DOHH2 (cell line): ENCODE data around the gene RAB37.
A peak's percentile ranks its signal among the peaks of the same experiment; 100 is the strongest.

ENCODE experiments used
- H3F3A ChIP-seq: fragments of 200-600 bp; sonication (generic), shearing (Covaris generic); 2 replicates; pipeline ENCODE4 v1.6.0; 2016; ENCODE audit warnings: antibody characterized with exemption, mild to moderate bottlenecking; ENCODE audit not compliant: control insufficient read depth, insufficient read depth
- H3K27ac ChIP-seq: fragments of 200-600 bp; sonication (generic); 2 replicates; pipeline ENCODE4 v1.5.1; 2014; ENCODE audit warnings: low read depth, mild to moderate bottlenecking, low read length, moderate library complexity
- H3K27me3 ChIP-seq: fragments of 200-600 bp; sonication (generic); 2 replicates; pipeline ENCODE4 v1.6.1; 2014; ENCODE audit warnings: mild to moderate bottlenecking, low read length, mixed read lengths; ENCODE audit not compliant: control insufficient read depth
- H3K36me3 ChIP-seq: fragments of 200-600 bp; sonication (generic); 2 replicates; pipeline ENCODE4 v1.6.1; 2014; ENCODE audit warnings: mild to moderate bottlenecking, low read length, moderate library complexity, mixed read lengths; ENCODE audit not compliant: control insufficient read depth
- H3K4me1 ChIP-seq: fragments of 200-600 bp; sonication (generic); 2 replicates; pipeline ENCODE4 v1.6.1; 2014; ENCODE audit warnings: mild to moderate bottlenecking, low read length, mixed read lengths; ENCODE audit not compliant: control insufficient read depth
- H3K4me2 ChIP-seq: fragments of 200-600 bp; sonication (generic); 2 replicates; pipeline ENCODE4 v1.6.0; 2014; ENCODE audit warnings: mild to moderate bottlenecking, low read length, moderate library complexity
- H3K4me3 ChIP-seq: fragments of 200-600 bp; sonication (generic); 2 replicates; pipeline ENCODE4 v1.5.1; 2014; ENCODE audit warnings: mild to moderate bottlenecking, low read length, mixed read lengths
- H3K79me2 ChIP-seq: fragments of 200-600 bp; sonication (generic); 2 replicates; pipeline ENCODE4 v1.6.1; 2014; ENCODE audit warnings: mild to moderate bottlenecking, low read length, mixed read lengths; ENCODE audit not compliant: control insufficient read depth
- H3K9me2 ChIP-seq: fragments of 200-600 bp; sonication (generic); replicated peaks from 2 replicates; pipeline ENCODE4 v1.6.1; 2014; ENCODE audit warnings: mild to moderate bottlenecking, low read length, mixed read lengths; ENCODE audit not compliant: control insufficient read depth
- H3K9me3 ChIP-seq: fragments of 200-600 bp; sonication (generic); 2 replicates; pipeline ENCODE4 v1.6.1; 2014; ENCODE audit warnings: antibody characterized with exemption, low read length, mixed read lengths; ENCODE audit not compliant: control insufficient read depth, insufficient read depth
- H4K20me1 ChIP-seq: fragments of 200-600 bp; sonication (generic); 2 replicates; pipeline ENCODE4 v1.6.0; 2014; ENCODE audit warnings: low read depth, mild to moderate bottlenecking, antibody characterized with exemption, low read length, moderate library complexity; ENCODE audit not compliant: control insufficient read depth, insufficient read depth
- EZH2phosphoT487 ChIP-seq: fragments of 200-600 bp; sonication (generic); IDR thresholded peaks from 2 replicates; pipeline ENCODE4 v1.6.1; 2017; ENCODE audit warnings: borderline replicate concordance, mild to moderate bottlenecking, antibody characterized with exemption, low read length, moderate library complexity, mixed read lengths
- TF ChIP-seq, protein P1 (sequence below): fragments of 200-600 bp; sonication (generic); IDR thresholded peaks from one replicate; pipeline ENCODE4 v1.5.1; 2014; ENCODE audit warnings: antibody characterized with exemption, mild to moderate bottlenecking, low read depth, low read length; ENCODE audit not compliant: poor library complexity, severe bottlenecking

RAB37 gene

DNA sequence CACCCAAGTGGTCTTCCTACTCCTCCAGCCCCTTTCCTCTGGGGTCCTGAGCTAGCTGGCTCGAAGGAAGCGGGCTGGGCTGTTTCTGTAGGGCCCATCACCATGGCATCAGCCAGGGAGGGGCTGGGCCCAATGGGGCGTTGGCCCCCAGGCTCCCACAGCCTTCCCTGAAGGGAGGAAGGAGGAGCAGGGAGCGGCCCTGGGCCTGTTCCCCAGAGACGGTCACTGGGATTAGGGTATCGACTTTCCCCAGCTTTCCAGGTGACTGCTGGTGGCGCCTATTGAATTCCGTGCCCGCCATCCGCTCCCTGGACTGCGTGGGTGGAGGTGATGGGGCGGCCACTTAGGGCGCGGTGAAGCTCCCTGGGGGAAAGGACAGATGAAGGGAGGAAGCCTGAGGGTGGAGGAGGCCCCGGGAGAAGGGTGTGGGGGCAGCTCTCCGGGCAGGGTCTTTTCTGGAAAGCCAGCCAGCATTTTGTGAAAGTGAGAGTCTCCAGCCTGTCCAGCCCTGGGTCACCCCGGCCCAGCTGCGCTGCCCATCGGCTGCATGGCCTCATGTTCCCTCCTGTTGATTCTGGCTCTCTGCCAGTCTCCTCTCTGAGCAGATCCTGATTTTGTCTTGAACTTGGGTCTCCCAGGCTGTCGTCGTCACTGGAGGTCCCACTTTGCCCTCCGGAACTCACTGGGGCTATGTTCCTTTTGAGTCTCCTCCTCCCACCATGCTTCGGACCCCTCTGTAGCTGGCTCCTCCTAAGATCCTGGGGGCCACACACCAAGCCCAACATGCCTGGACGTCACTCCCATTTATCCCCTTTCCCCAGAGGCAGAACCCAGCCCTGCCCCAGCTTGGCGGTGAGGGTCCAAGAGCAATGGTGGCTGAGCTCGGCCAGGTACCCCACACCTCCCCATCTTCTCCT is 21.1 kb downstream of the RAB37 start:
- Histone ChIP-seq H4K20me1 (peaks cover 29% of the 10 kb centered on the region), H3K79me2 (peaks cover 59% of the 10 kb centered on the region), H3K36me3 (no peaks in the 10 kb centered on the region), H3K4me3 (no peak overlapping the region), H3K27ac (no peak overlapping the region), H3K9me3 (no peaks in the 10 kb centered on the region), H3K9me2 (no peaks in the 10 kb centered on the region), H3K4me1 (peaks cover 28% of the 10 kb centered on the region), H3K4me2 (peak overlapping the region; percentile 38; the same call in 1 of the 2 replicates), H3F3A (no peaks in the 10 kb centered on the region), H3K27me3 (no peaks in the 10 kb centered on the region)
- TF ChIP-seq EZH2phosphoT487 = no peak
- TF ChIP-seq, protein P1, sequence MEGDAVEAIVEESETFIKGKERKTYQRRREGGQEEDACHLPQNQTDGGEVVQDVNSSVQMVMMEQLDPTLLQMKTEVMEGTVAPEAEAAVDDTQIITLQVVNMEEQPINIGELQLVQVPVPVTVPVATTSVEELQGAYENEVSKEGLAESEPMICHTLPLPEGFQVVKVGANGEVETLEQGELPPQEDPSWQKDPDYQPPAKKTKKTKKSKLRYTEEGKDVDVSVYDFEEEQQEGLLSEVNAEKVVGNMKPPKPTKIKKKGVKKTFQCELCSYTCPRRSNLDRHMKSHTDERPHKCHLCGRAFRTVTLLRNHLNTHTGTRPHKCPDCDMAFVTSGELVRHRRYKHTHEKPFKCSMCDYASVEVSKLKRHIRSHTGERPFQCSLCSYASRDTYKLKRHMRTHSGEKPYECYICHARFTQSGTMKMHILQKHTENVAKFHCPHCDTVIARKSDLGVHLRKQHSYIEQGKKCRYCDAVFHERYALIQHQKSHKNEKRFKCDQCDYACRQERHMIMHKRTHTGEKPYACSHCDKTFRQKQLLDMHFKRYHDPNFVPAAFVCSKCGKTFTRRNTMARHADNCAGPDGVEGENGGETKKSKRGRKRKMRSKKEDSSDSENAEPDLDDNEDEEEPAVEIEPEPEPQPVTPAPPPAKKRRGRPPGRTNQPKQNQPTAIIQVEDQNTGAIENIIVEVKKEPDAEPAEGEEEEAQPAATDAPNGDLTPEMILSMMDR = no peak

DNA sequence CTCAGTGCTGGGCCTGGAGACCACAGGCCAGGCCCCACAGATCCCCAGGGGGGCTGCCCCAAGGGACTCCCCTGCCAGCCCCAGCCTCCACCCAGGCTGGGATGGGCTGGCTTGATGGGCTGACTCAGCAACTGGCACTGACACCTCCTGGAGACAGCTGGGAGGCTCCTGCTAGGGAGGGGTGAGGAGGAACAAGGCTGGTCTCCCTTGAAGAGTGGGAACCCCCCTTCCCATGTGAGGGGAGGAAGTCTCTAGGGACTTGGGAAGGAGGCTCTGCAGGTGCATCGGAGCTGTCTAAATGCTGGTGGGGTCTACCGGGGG is 21.8 kb downstream of the RAB37 start:
- TF ChIP-seq, protein P1 = no peak
- no peak for TF ChIP-seq EZH2phosphoT487
- Histone ChIP-seq H3K9me3 (no peaks in the 10 kb centered on the region), H3F3A (no peaks in the 10 kb centered on the region), H3K4me1 (peaks cover 28% of the 10 kb centered on the region), H3K36me3 (no peaks in the 10 kb centered on the region), H3K27me3 (no peaks in the 10 kb centered on the region), H3K4me3 (no peak overlapping the region), H3K79me2 (peaks cover 56% of the 10 kb centered on the region), H3K9me2 (no peaks in the 10 kb centered on the region), H4K20me1 (peaks cover 29% of the 10 kb centered on the region), H3K27ac (no peak overlapping the region), H3K4me2 (peak overlapping the region; percentile 38)

DNA sequence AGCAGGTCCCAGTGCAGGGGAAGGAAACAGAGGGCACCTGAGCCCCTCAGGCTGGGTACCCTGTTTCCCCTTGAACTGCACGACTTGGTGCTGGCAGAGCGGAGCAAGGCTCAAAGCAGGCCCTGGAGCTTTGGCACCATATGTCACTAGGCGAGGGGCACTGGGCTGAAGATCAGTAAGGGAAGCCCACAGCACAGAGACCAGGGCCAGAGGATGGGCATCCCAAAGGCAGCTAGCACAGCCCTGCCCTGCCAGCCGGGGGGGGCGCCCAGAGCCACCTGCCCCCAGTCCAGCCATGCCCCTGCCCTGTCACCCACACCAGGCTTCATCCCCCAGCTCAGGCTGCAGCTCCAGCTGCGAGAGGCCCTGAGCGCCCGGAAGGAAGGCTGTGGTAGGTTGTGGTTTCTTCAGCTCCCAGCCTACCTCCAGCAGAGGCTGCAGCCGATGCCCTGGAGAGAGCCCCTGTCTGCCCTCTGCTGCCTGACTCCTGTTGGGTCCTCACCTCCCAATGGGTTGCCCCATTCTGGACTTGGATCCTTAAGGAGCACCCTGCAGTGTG is 22.3 kb downstream of the RAB37 start:
- no peaks in the 10 kb centered on the region for H3K27me3 ChIP-seq
- H3K4me3 ChIP-seq = no peak overlapping the region
- H3F3A ChIP-seq = no peaks in the 10 kb centered on the region
- no peaks in the 10 kb centered on the region for H3K9me3 ChIP-seq
- H3K4me1 ChIP-seq = peaks cover 28% of the 10 kb centered on the region
- peak overlapping the region; percentile 38 for H3K4me2 ChIP-seq
- H3K27ac ChIP-seq = no peak overlapping the region
- H4K20me1 ChIP-seq = peaks cover 29% of the 10 kb centered on the region
- peaks cover 56% of the 10 kb centered on the region for H3K79me2 ChIP-seq
- H3K9me2 ChIP-seq = no peaks in the 10 kb centered on the region
- H3K36me3 ChIP-seq = no peaks in the 10 kb centered on the region
- TF ChIP-seq, protein P1 = no peak
- TF ChIP-seq EZH2phosphoT487 = no peak
